Measurements from ENCODE around the gene UBE4B. TPM values are rescaled to one million over a fixed set of nuclear protein-coding genes. Genes with fewer than 3 reads are reported as not detected.

Gene UBE4B
- total RNA-seq, 1 donor: 73.1 TPM

GRCh38 chr1:10143961-10144485 lies 111.3 kb downstream of the UBE4B start:
- H3K36me3 ChIP-seq (ENCODE audit: insufficient read depth, low read length): peaks cover 21% of the 10 kb centered on the region
- no peak overlapping the region for H3K4me2 ChIP-seq (ENCODE audit: insufficient read depth, low read length)
- H4K20me1 ChIP-seq (ENCODE audit: insufficient read depth, low read length): peaks cover 3% of the 10 kb centered on the region
- no peaks in the 10 kb centered on the region for H3K27me3 ChIP-seq (ENCODE audit: insufficient read depth, low read length)
- H3K27ac ChIP-seq (ENCODE audit: low read depth, low read length): no peak overlapping the region
- H2AFZ ChIP-seq (ENCODE audit: low read length): no peak overlapping the region
- H3K79me2 ChIP-seq (ENCODE audit: insufficient read depth, low read length): no peaks in the 10 kb centered on the region
- no peak overlapping the region for H3K4me3 ChIP-seq (ENCODE audit: insufficient read depth, low read length)
- peak; percentile 4 for DNase-seq (ENCODE audit: insufficient read length, low spot score, missing footprints)
- H3K9me3 ChIP-seq (ENCODE audit: low read depth, low read length): no peaks in the 10 kb centered on the region
- no peak for TF ChIP-seq CTCF (IDR thresholded peaks at IDR 0.05; ENCODE audit: extremely low read depth, low read depth, low read length)
- no peaks in the 10 kb centered on the region for H3K4me1 ChIP-seq (ENCODE audit: insufficient read depth, low read length)

GRCh38 chr1:10146391-10146790 lies 113.6 kb downstream of the UBE4B start:
- Histone ChIP-seq H3K27ac (ENCODE audit: low read depth, low read length) (no peak overlapping the region), H3K36me3 (ENCODE audit: insufficient read depth, low read length) (peaks cover 18% of the 10 kb centered on the region), H3K4me2 (ENCODE audit: insufficient read depth, low read length) (no peak overlapping the region), H3K27me3 (ENCODE audit: insufficient read depth, low read length) (no peaks in the 10 kb centered on the region), H3K4me1 (ENCODE audit: insufficient read depth, low read length) (no peaks in the 10 kb centered on the region), H2AFZ (ENCODE audit: low read length) (no peak overlapping the region), H3K4me3 (ENCODE audit: insufficient read depth, low read length) (no peak overlapping the region), H3K9me3 (ENCODE audit: low read depth, low read length) (no peaks in the 10 kb centered on the region), H4K20me1 (ENCODE audit: insufficient read depth, low read length) (no peaks in the 10 kb centered on the region), H3K79me2 (ENCODE audit: insufficient read depth, low read length) (no peaks in the 10 kb centered on the region)
- no peak for TF ChIP-seq CTCF (IDR thresholded peaks at IDR 0.05; ENCODE audit: extremely low read depth, low read depth, low read length)
- no peak for DNase-seq (ENCODE audit: insufficient read length, low spot score, missing footprints)

GRCh38 chr1:10149231-10149630 lies 116.5 kb downstream of the UBE4B start:
- Histone ChIP-seq H4K20me1 (ENCODE audit: insufficient read depth, low read length) (no peaks in the 10 kb centered on the region), H3K27me3 (ENCODE audit: insufficient read depth, low read length) (no peaks in the 10 kb centered on the region), H3K4me1 (ENCODE audit: insufficient read depth, low read length) (no peaks in the 10 kb centered on the region), H3K79me2 (ENCODE audit: insufficient read depth, low read length) (no peaks in the 10 kb centered on the region), H3K9me3 (ENCODE audit: low read depth, low read length) (no peaks in the 10 kb centered on the region), H3K36me3 (ENCODE audit: insufficient read depth, low read length) (peaks cover 11% of the 10 kb centered on the region), H3K27ac (ENCODE audit: low read depth, low read length) (no peak overlapping the region), H3K4me3 (ENCODE audit: insufficient read depth, low read length) (no peak overlapping the region), H2AFZ (ENCODE audit: low read length) (no peak overlapping the region), H3K4me2 (ENCODE audit: insufficient read depth, low read length) (no peak overlapping the region)
- TF ChIP-seq CTCF (IDR thresholded peaks at IDR 0.05; ENCODE audit: extremely low read depth, low read depth, low read length): no peak
- DNase-seq (ENCODE audit: insufficient read length, low spot score, missing footprints): no peak

- no peaks in the 10 kb centered on the region for H3K36me3 ChIP-seq (ENCODE audit: insufficient read depth, low read length)
- TF ChIP-seq CTCF (IDR thresholded peaks at IDR 0.05; ENCODE audit: extremely low read depth, low read depth, low read length): peak; percentile 90
- H3K27me3 ChIP-seq (ENCODE audit: insufficient read depth, low read length): no peaks in the 10 kb centered on the region
- no peaks in the 10 kb centered on the region for H4K20me1 ChIP-seq (ENCODE audit: insufficient read depth, low read length)
- no peaks in the 10 kb centered on the region for H3K9me3 ChIP-seq (ENCODE audit: low read depth, low read length)
- H2AFZ ChIP-seq (ENCODE audit: low read length): no peak overlapping the region
- DNase-seq (ENCODE audit: insufficient read length, low spot score, missing footprints): peak; percentile 82
- H3K27ac ChIP-seq (ENCODE audit: low read depth, low read length): no peak overlapping the region
- no peak overlapping the region for H3K4me2 ChIP-seq (ENCODE audit: insufficient read depth, low read length)
- H3K79me2 ChIP-seq (ENCODE audit: insufficient read depth, low read length): no peaks in the 10 kb centered on the region
- no peak overlapping the region for H3K4me3 ChIP-seq (ENCODE audit: insufficient read depth, low read length)
- H3K4me1 ChIP-seq (ENCODE audit: insufficient read depth, low read length): no peaks in the 10 kb centered on the region
Measured at GRCh38 chr1:10152709-10153284, 120.0 kb downstream of the UBE4B start.

Data from osteoblast (primary cell).